Endothelial cell of umbilical vein (primary cell): Measurements from ENCODE around the gene PANK3. TPM values are rescaled to one million over a fixed set of nuclear protein-coding genes. Genes with fewer than 3 reads are reported as not detected.

Experiments
- BruUV-seq: library from RNA; stranded (reverse); fragments of 400-500 nt; replicated peaks from 2 replicates; lab custom pipeline; 2021; lab: Mats Ljungman, UMichigan
- CTCF ChIA-PET: fragments of 300-600, 350-600 bp; sonication (Branson Sonifier 250); formaldehyde crosslinking; loops from one replicate; lab custom pipeline; 2021; ENCODE audit warnings: antibody characterized with exemption, inconsistent platforms; lab: Charles Lee
- POLR2A ChIA-PET: fragments of 300-600, 350-600 bp; sonication (Branson Sonifier 250); formaldehyde crosslinking; loops from one replicate; lab custom pipeline; 2021; ENCODE audit warnings: antibody characterized with exemption, inconsistent platforms; lab: Charles Lee
- DNase-seq: peaks from one replicate; pipeline ENCODE4 v3.0.0-alpha.2; 2011; ENCODE audit warnings: low read depth, low spot score
- FAIRE-seq: peaks from 2 replicates; lab custom pipeline; 2011; peaks lifted over from hg19 to GRCh38; lab: Jason Lieb, UNC
- H2AFZ ChIP-seq: 2 replicates; pipeline ENCODE4 v1.6.0; 2012; ENCODE audit warnings: low read depth, low read length, control low read depth, inconsistent platforms
- H3K27ac ChIP-seq: 2 replicates; pipeline ENCODE4 v1.5.1; 2011; ENCODE audit warnings: low read depth, mild to moderate bottlenecking, control low read depth, low read length, moderate library complexity; ENCODE audit not compliant: insufficient read depth
- H3K27me3 ChIP-seq, 2 experiments: 2 replicates each; pipeline versions ENCODE4 v1.6.0 to v1.6.1; 2011; ENCODE audit warnings: low read length in 2 of 2, mixed read lengths in 1 of 2; ENCODE audit not compliant: control insufficient read depth in 2 of 2, insufficient read depth in 2 of 2
- H3K36me3 ChIP-seq, 2 experiments: 2 replicates in 1 of 2; 3 replicates in 1 of 2; pipeline ENCODE4 v1.5.1; 2011; ENCODE audit warnings: low read length in 2 of 2, mild to moderate bottlenecking in 1 of 2, moderate library complexity in 1 of 2; ENCODE audit not compliant: control insufficient read depth in 2 of 2, insufficient read depth in 2 of 2; ENCODE audit errors: extremely low read depth in 1 of 2
- H3K4me1 ChIP-seq: 3 replicates; pipeline ENCODE4 v1.5.1; 2011; ENCODE audit warnings: mild to moderate bottlenecking, low read length; ENCODE audit not compliant: control insufficient read depth, insufficient read depth; ENCODE audit errors: extremely low read depth
- H3K4me2 ChIP-seq: 2 replicates; pipeline ENCODE4 v1.6.1; 2011; ENCODE audit warnings: low read length, control low read depth, mixed read lengths; ENCODE audit not compliant: insufficient read depth
- H3K4me3 ChIP-seq, 3 experiments: fragments of 200-600 bp in 1 of 3; sonication (generic), shearing (Covaris generic) in 1 of 3; replicated peaks in 1 of 3; 2 replicates each; pipeline ENCODE4 v1.5.1; 2011 to 2016; ENCODE audit warnings: control low read depth in 3 of 3, low read length in 3 of 3, mild to moderate bottlenecking in 2 of 3, inconsistent platforms in 1 of 3, low read depth in 1 of 3, moderate library complexity in 1 of 3; ENCODE audit not compliant: insufficient read depth in 1 of 3
- H3K79me2 ChIP-seq: 2 replicates; pipeline ENCODE4 v1.6.0; 2012; ENCODE audit warnings: low read length, inconsistent platforms; ENCODE audit not compliant: control insufficient read depth, insufficient read depth
- H3K9ac ChIP-seq: replicated peaks from 2 replicates; pipeline ENCODE3; 2011; ENCODE audit warnings: low read length, control low read depth; ENCODE audit not compliant: insufficient read depth; ENCODE audit errors: extremely low read depth
- H3K9me1 ChIP-seq: replicated peaks from 3 replicates; pipeline ENCODE4 v1.6.0; 2011; ENCODE audit warnings: mild to moderate bottlenecking, low read length; ENCODE audit not compliant: control insufficient read depth, insufficient read depth; ENCODE audit errors: extremely low read depth
- H3K9me3 ChIP-seq: replicated peaks from 2 replicates; pipeline ENCODE4 v1.5.1; 2012; ENCODE audit warnings: low read length, inconsistent platforms; ENCODE audit not compliant: control insufficient read depth, insufficient read depth
- H4K20me1 ChIP-seq: replicated peaks from 2 replicates; pipeline ENCODE3; 2011; ENCODE audit warnings: mild to moderate bottlenecking, low read length; ENCODE audit not compliant: control insufficient read depth, insufficient read depth; ENCODE audit errors: extremely low read depth
- CTCF ChIP-seq, 2 donors: IDR thresholded peaks; 1 replicate in 1 of 2; 2 replicates in 1 of 2; pipeline ENCODE4 v1.5.1; 2011; ENCODE audit warnings: low read length in 2 of 2, mild to moderate bottlenecking in 2 of 2, moderate library complexity in 2 of 2, control low read depth in 1 of 2, inconsistent platforms in 1 of 2, low read depth in 1 of 2; ENCODE audit not compliant: insufficient read depth in 1 of 2; ENCODE audit errors: extremely low read depth in 1 of 2
- EZH2 ChIP-seq: IDR thresholded peaks from 2 replicates; pipeline ENCODE4 v1.6.1; 2012; ENCODE audit warnings: borderline replicate concordance, low read depth, mild to moderate bottlenecking, moderate library complexity, low read length, inconsistent platforms; ENCODE audit not compliant: severe bottlenecking
- FOS ChIP-seq: IDR thresholded peaks from 2 replicates; pipeline ENCODE4 v1.6.1; 2011; ENCODE audit warnings: mild to moderate bottlenecking, low read length, moderate library complexity, borderline replicate concordance; ENCODE audit not compliant: insufficient read depth
- GATA2 ChIP-seq: IDR thresholded peaks from 2 replicates; pipeline ENCODE4 v1.7.0; 2011; ENCODE audit warnings: low read depth, mild to moderate bottlenecking, moderate library complexity, mixed read lengths, low read length; ENCODE audit not compliant: insufficient read length, insufficient read depth
- JUN ChIP-seq: IDR thresholded peaks from 2 replicates; pipeline ENCODE4 v1.6.1; 2011; ENCODE audit warnings: borderline replicate concordance, low read depth; ENCODE audit not compliant: insufficient read length, insufficient read depth
- MAX ChIP-seq: IDR thresholded peaks from 2 replicates; pipeline ENCODE4 v1.6.1; 2011; ENCODE audit not compliant: insufficient read depth, insufficient read length
- MYC ChIP-seq: IDR thresholded peaks from one replicate; pipeline ENCODE4 v1.6.1; 2011; ENCODE audit warnings: mild to moderate bottlenecking, low read depth, low read length
- POLR2A ChIP-seq: IDR thresholded peaks from 2 replicates; pipeline ENCODE4 v1.6.1; 2012; ENCODE audit warnings: low read depth, mild to moderate bottlenecking, control low read depth, low read length
- POLR2AphosphoS5 ChIP-seq: IDR thresholded peaks from 2 replicates; pipeline ENCODE4 v1.6.1; 2012; ENCODE audit warnings: low read depth, mild to moderate bottlenecking, control low read depth, low read length, moderate library complexity; ENCODE audit not compliant: insufficient read depth
- dilution Hi-C: fragments of 300-500 bp; cut with MboI; formaldehyde crosslinking; loops from one replicate; pipeline ENCODE4 v1.15.0; 2019; ENCODE audit warnings: low sequenced_read_pairs; ENCODE audit not compliant: extremely low pct_ligation_motif_present
- intact Hi-C: fragments of 100-400 bp; cut with micrococcal nuclease; formaldehyde crosslinking; loops from one replicate; pipeline ENCODE4 v1.10.0; 2022
- polyA plus RNA-seq, 4 experiments: library from polyadenylated mRNA; depleted of rRNA in 3 of 4; stranded (reverse) in 3 of 4; unstranded in 1 of 4; fragments of >200 nt; gene quantifications; 2 replicates each; pipeline versions ENCODE4 v1.2.1 to v1.2.3, GENCODE V29; 2011 to 2012; ENCODE audit warnings: missing spikeins in 1 of 4
- total RNA-seq: library from RNA; stranded (reverse); gene quantifications from 2 replicates; pipeline ENCODE4 v1.2.3, GENCODE V29; 2021

PANK3 gene
- total and polyA plus RNA-seq, 2 donors (not counting 3 experiments of a cell fraction or from before 2014, with no cell fraction given), result 8.1 to 78.8 TPM

GRCh38 chr5:168608386-168608785 is 29.2 kb upstream of the PANK3 start:
- no peaks in the 10 kb centered on the region for H4K20me1 ChIP-seq
- no peaks in the 10 kb centered on the region for H3K9me1 ChIP-seq
- ChIA-PET CTCF (no interaction called here), POLR2A (no interaction called here)
- TF ChIP-seq GATA2 (no peak), MYC (no peak), MAX (no peak), JUN (no peak), EZH2 (no peak), POLR2A (no peak), CTCF (IDR thresholded peaks at IDR 0.05; ENCODE audit: extremely low read depth in 1 of 2, insufficient read depth in 1 of 2, low read depth in 1 of 2, low read length in 2 of 2) (no peak), POLR2AphosphoS5 (no peak), FOS (no peak)
- no peak overlapping the region for H3K9ac ChIP-seq
- no TSS peak for BruUV-seq
- no peak overlapping the region for H3K27ac ChIP-seq
- no peaks in the 10 kb centered on the region for H3K9me3 ChIP-seq
- no peak for DNase-seq
- H3K4me2 ChIP-seq, result no peak overlapping the region
- intact Hi-C loops, result no loop called here
- no peaks in the 10 kb centered on the region for H3K4me1 ChIP-seq
- no peak for FAIRE-seq
- no peak overlapping the region for H2AFZ ChIP-seq
- no peaks in the 10 kb centered on the region for H3K79me2 ChIP-seq
- H3K27me3 ChIP-seq, result no peaks in the 10 kb centered on the region
- dilution Hi-C loops, result no loop called here
- H3K36me3 ChIP-seq, result no peaks in the 10 kb centered on the region
- no peak overlapping the region for H3K4me3 ChIP-seq
